SKM-1 treated with dmso at 0.1 percent for 144 hours (cell line): ENCODE results near the gene PPP2R5C.
"Not testable (repeated sequence)": the region's sequence is repeated elsewhere in the genome, so short reads cannot be mapped to it uniquely, and the experiment has no call there.

Experiments
- DNase-seq: peaks from one replicate; lab custom pipeline; 2025; ENCODE audit not compliant: unreplicated experiment; lab: John Stamatoyannopoulos, UW

Gene PPP2R5C

GRCh38 chr14:101961746-101962502 lies 200.4 kb downstream of the PPP2R5C start:
- no peak for DNase-seq

- DNase-seq: no peak
Measured at GRCh38 chr14:101962503-101962874, 201.0 kb downstream of the PPP2R5C start.

GRCh38 chr14:101963052-101963451 lies 201.5 kb downstream of the PPP2R5C start:
- DNase-seq: no peak

GRCh38 chr14:101963656-101964296 lies 202.3 kb downstream of the PPP2R5C start:
- DNase-seq: no peak

- peak; percentile 53 for DNase-seq
Measured at GRCh38 chr14:101964297-101965180, 203.0 kb downstream of the PPP2R5C start, which contains the start of gene DYNC1H1. DYNC1H1 (plus strand) TSS chr14:101964573; CDS start chr14:101964692, 119 bp downstream.

GRCh38 chr14:101965181-101965544 lies 203.7 kb downstream of the PPP2R5C start:
- no peak for DNase-seq

- DNase-seq: no peak
Measured at GRCh38 chr14:101965770-101966722, 204.5 kb downstream of the PPP2R5C start.

- no peak for DNase-seq
Measured at GRCh38 chr14:101966742-101967141, 205.2 kb downstream of the PPP2R5C start.

- DNase-seq: no peak
Measured at GRCh38 chr14:101968186-101968585, 206.7 kb downstream of the PPP2R5C start.

- no peak for DNase-seq
Measured at GRCh38 chr14:101969481-101969880, 208.0 kb downstream of the PPP2R5C start.

- DNase-seq: no peak
Measured at GRCh38 chr14:101970830-101971400, 209.4 kb downstream of the PPP2R5C start.

GRCh38 chr14:101971458-101971857 lies 209.9 kb downstream of the PPP2R5C start:
- not testable (repeated sequence) for DNase-seq

- no peak for DNase-seq
Measured at GRCh38 chr14:101972126-101972866, 210.8 kb downstream of the PPP2R5C start.

- no peak for DNase-seq
Measured at GRCh38 chr14:101973356-101973755, 211.8 kb downstream of the PPP2R5C start.

- no peak for DNase-seq
Measured at GRCh38 chr14:101975231-101975630, 213.7 kb downstream of the PPP2R5C start.
